ENCODE data around the gene ZNF521. TPM values are rescaled to one million over a fixed set of nuclear protein-coding genes. Genes with fewer than 3 reads are reported as not detected.

The ZNF521 gene
- total and polyA plus RNA-seq, 8 donors = 0.80 to 290 (median 11.1) TPM

DNA sequence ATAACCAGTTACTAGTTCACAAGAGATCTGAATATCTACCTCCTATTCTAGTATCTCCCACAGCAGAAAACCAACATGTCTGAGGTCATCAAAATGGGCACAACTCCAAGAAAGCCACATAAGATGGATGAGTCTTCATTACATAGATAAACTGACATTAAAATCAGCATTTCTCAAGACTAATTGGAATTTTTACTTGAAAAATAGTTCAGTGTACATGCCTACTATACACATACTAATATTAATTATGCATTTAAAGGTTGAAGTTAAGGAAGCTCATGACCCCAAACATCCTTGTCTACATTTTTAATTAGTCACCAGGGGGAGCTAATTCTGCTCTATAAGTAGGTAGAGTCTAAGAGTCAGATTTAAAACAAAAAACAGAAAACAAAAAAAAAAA lies 41.9 kb downstream of the ZNF521 start:
- Histone ChIP-seq H3K27me3 (no peaks in the 10 kb centered on the region), H3K36me3 (no peaks in the 10 kb centered on the region), H3K4me3 (no peak overlapping the region), H3K9me3 (no peaks in the 10 kb centered on the region), H3K27ac (no peak overlapping the region), H3K4me1 (no peaks in the 10 kb centered on the region)
- DNase-seq = no peak
- intact Hi-C loops (cut with DNase I; ENCODE audit: low total_unique reads) = no loop called here
- TF ChIP-seq, protein P1, sequence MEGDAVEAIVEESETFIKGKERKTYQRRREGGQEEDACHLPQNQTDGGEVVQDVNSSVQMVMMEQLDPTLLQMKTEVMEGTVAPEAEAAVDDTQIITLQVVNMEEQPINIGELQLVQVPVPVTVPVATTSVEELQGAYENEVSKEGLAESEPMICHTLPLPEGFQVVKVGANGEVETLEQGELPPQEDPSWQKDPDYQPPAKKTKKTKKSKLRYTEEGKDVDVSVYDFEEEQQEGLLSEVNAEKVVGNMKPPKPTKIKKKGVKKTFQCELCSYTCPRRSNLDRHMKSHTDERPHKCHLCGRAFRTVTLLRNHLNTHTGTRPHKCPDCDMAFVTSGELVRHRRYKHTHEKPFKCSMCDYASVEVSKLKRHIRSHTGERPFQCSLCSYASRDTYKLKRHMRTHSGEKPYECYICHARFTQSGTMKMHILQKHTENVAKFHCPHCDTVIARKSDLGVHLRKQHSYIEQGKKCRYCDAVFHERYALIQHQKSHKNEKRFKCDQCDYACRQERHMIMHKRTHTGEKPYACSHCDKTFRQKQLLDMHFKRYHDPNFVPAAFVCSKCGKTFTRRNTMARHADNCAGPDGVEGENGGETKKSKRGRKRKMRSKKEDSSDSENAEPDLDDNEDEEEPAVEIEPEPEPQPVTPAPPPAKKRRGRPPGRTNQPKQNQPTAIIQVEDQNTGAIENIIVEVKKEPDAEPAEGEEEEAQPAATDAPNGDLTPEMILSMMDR (IDR thresholded peaks at IDR 0.05) = no peak
- TF ChIP-seq POLR2A (IDR thresholded peaks at IDR 0.05) (no peak), EP300 (IDR thresholded peaks at IDR 0.05) (no peak), POLR2AphosphoS5 (IDR thresholded peaks at IDR 0.05) (no peak)

DNA sequence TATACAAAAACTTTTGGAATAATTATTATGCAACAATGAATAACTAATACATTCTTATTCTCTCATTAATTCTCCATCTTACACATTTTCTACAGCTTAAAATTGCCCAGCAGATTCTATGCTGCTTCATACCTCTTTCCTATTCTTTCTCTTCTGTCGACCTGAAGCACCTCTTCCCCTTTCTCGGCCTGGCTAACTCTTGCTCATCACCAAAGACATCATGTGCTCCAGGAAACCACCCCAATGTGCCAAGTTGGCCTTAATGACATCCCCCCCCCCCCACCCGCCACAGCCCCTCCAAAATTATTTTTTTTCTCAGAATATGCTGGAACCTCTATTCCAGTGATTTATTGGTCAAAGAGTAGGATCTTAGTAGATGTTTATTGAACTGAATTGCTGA lies 43.6 kb downstream of the ZNF521 start:
- Histone ChIP-seq H3K4me1 (no peaks in the 10 kb centered on the region), H3K27me3 (no peaks in the 10 kb centered on the region), H3K36me3 (no peaks in the 10 kb centered on the region), H3K9me3 (no peaks in the 10 kb centered on the region), H3K4me3 (no peak overlapping the region), H3K27ac (no peak overlapping the region)
- intact Hi-C loops (cut with DNase I; ENCODE audit: low total_unique reads) = no loop called here
- no peak for TF ChIP-seq POLR2A (IDR thresholded peaks at IDR 0.05)
- 75 to 87% (median 83%) methylated on average over 3 of the region's 3 CpGs for whole genome bisulfite sequencing, 5 donors
- no peak for DNase-seq

DNA sequence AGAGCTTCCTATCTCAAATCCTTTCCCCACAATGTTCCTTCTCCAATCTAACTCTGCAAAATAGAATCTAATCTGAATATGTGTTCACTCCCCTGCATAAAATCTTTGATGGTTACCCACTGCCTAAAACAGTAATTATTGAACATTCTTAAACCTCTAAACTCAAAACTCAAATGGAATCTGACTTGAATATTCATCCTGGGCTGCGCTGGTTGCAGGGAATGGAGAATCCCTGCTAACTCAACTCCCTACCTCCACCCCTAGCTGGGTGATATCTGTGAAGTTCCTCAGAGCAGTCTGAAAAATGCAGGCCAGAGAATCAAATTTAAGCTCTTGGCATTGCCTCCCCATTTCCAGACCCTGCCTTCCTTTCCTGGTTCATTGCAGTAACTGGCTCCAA lies 44.8 kb downstream of the ZNF521 start:
- no peak overlapping the region for H3K4me3 ChIP-seq
- no peaks in the 10 kb centered on the region for H3K9me3 ChIP-seq
- H3K27ac ChIP-seq = no peak overlapping the region
- H3K27me3 ChIP-seq = no peaks in the 10 kb centered on the region
- WGBS, 5 donors = 88 to 100% (median 96%) methylated on average over 1 of the region's 1 CpG
- H3K36me3 ChIP-seq = no peaks in the 10 kb centered on the region
- no peaks in the 10 kb centered on the region for H3K4me1 ChIP-seq
- intact Hi-C loops (cut with DNase I; ENCODE audit: low total_unique reads) = no loop called here
- TF ChIP-seq EP300 (IDR thresholded peaks at IDR 0.05) (no peak), POLR2AphosphoS5 (IDR thresholded peaks at IDR 0.05) (no peak), POLR2A (IDR thresholded peaks at IDR 0.05) (no peak)
- TF ChIP-seq, protein P1 (IDR thresholded peaks at IDR 0.05) = no peak
- no peak for DNase-seq

DNA sequence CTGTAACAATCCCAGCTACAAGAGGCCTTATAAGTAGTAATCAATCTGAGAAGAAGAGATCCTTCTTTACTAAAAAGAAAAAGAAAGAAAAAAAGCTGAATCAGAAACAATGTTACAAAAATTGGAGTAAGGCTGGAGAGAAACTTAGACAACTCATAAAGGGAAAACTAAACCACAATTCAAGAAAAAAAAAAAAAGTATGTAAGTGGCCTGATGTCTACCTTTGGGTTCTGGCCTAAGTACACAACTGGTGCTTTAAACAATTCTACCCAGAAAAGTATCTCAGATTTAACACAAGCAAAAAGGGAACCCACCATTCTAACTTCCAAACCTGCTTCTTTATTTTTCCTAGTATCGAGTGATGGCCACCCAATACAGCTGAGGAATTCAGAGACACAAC lies 45.3 kb downstream of the ZNF521 start:
- H3K4me1 ChIP-seq = no peaks in the 10 kb centered on the region
- WGBS, 5 donors = 94 to 100% (median 98%) methylated on average over 1 of the region's 1 CpG
- intact Hi-C loops (cut with DNase I; ENCODE audit: low total_unique reads) = no loop called here
- TF ChIP-seq EP300 (IDR thresholded peaks at IDR 0.05) (no peak), POLR2A (IDR thresholded peaks at IDR 0.05) (no peak), POLR2AphosphoS5 (IDR thresholded peaks at IDR 0.05) (no peak)
- TF ChIP-seq, protein P1 (IDR thresholded peaks at IDR 0.05) = no peak
- H3K27me3 ChIP-seq = no peaks in the 10 kb centered on the region
- no peaks in the 10 kb centered on the region for H3K36me3 ChIP-seq
- no peak overlapping the region for H3K4me3 ChIP-seq
- H3K9me3 ChIP-seq = no peaks in the 10 kb centered on the region
- no peak overlapping the region for H3K27ac ChIP-seq
- no peak for DNase-seq

DNA sequence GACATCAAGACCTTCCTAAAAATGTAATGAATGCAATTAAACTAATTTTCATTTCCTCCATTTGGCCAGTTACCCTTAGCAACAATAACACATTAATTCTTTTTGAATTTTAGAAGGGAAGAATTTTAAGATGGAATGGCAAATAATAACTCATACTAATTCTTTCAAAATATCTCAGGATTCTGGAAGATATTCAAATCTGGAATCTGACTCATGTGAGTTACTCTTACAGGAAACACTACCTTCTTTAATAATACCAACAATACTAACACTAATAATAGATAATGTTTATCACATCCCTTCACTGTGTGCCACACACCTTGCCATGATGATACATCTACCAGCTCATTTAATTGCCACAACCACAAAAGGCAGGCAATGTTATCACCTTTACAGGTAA lies 46.4 kb downstream of the ZNF521 start:
- Histone ChIP-seq H3K36me3 (no peaks in the 10 kb centered on the region), H3K27me3 (no peaks in the 10 kb centered on the region), H3K27ac (no peak overlapping the region), H3K4me1 (no peaks in the 10 kb centered on the region), H3K9me3 (no peaks in the 10 kb centered on the region), H3K4me3 (no peak overlapping the region)
- intact Hi-C loops (cut with DNase I; ENCODE audit: low total_unique reads) = no loop called here
- DNase-seq = no peak
- TF ChIP-seq EP300 (IDR thresholded peaks at IDR 0.05) = no peak

DNA sequence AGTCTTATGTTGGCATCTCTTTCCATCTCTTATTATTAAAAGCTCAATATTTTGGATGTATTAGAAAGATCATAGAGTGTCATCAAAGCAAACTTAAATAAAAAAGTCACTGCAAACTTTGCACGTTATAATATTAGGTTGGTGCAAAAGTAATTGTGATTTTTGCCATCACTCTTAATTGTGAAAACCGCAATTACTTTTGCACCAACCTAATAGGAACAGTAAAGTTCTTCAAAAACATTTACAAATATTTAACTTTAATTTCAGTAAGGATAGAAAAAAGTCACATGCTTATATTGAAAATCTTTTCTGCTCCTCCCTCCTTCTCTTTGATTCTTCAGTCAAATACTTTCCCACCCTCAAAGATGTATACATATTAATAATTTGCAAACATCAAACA lies 51.5 kb downstream of the ZNF521 start:
- no peaks in the 10 kb centered on the region for H3K27me3 ChIP-seq
- WGBS, 5 donors = 83 to 87% (median 86%) methylated on average over 2 of the region's 2 CpGs
- no peak for TF ChIP-seq EP300 (IDR thresholded peaks at IDR 0.05)
- TF ChIP-seq POLR2AphosphoS5 (IDR thresholded peaks at IDR 0.05) = no peak
- TF ChIP-seq, protein P1 (IDR thresholded peaks at IDR 0.05) = no peak
- TF ChIP-seq POLR2A (IDR thresholded peaks at IDR 0.05) = no peak

More for the DNA sequence above, 51.5 kb downstream of the ZNF521 start:
- H3K4me3 ChIP-seq = no peak overlapping the region
- peaks cover 0 to 12% (median 0%) of the 10 kb centered on the region in 4 donors for H3K4me1 ChIP-seq
- H3K9me3 ChIP-seq = no peaks in the 10 kb centered on the region
- no peak for DNase-seq
- H3K27ac ChIP-seq = no peak overlapping the region
- H3K36me3 ChIP-seq = no peaks in the 10 kb centered on the region
- intact Hi-C loops (cut with DNase I; ENCODE audit: low total_unique reads) = no loop called here
